ENCODE measurements around the gene EIF6.
A peak's percentile ranks its signal among the peaks of the same experiment; 100 is the strongest.

Gene EIF6
- 10.4 to 12.0 (median 10.9) reads per million in 3 donors for total RNA-seq

GRCh38 chr20:35284267-35284991 is at the start of gene EIF6:
Gene EIF6 (minus strand): TSS chr20:35284772. CDS start chr20:35284487, 285 bp downstream.
- Histone ChIP-seq H3K27ac (ENCODE audit: insufficient read depth, low read length, poor library complexity, severe bottlenecking) (peak within 1 kb of the TSS; percentile 78), H3K4me3 (ENCODE audit: insufficient read depth, low read depth, low read length, poor library complexity, severe bottlenecking) (peak within 1 kb of the TSS; percentile 90), H3K4me1 (ENCODE audit: control insufficient read depth, insufficient read depth, low read length, poor library complexity, severe bottlenecking) (peaks cover 7% of the 10 kb centered on the region), H3K9me3 (ENCODE audit: control insufficient read depth, low read length) (no peaks in the 10 kb centered on the region), H3K36me3 (ENCODE audit: control insufficient read depth, insufficient read depth, low read length) (peaks cover 11% of the 10 kb centered on the region), H3K27me3 (replicated peaks; ENCODE audit: control insufficient read depth, insufficient read depth, low read length, poor library complexity, severe bottlenecking) (no peaks in the 10 kb centered on the region)
- peak; percentile 38 to 52 (median 41) for DNase-seq

- no peak overlapping the region for H3K27ac ChIP-seq (ENCODE audit: insufficient read depth, low read length, poor library complexity, severe bottlenecking)
- H3K4me1 ChIP-seq (ENCODE audit: control insufficient read depth, insufficient read depth, low read length, poor library complexity, severe bottlenecking) = no peaks in the 10 kb centered on the region
- H3K4me3 ChIP-seq (ENCODE audit: insufficient read depth, low read depth, low read length, poor library complexity, severe bottlenecking) = no peak overlapping the region
- no peaks in the 10 kb centered on the region for H3K9me3 ChIP-seq (ENCODE audit: control insufficient read depth, low read length)
- H3K27me3 ChIP-seq (replicated peaks; ENCODE audit: control insufficient read depth, insufficient read depth, low read length, poor library complexity, severe bottlenecking) = no peaks in the 10 kb centered on the region
- no peaks in the 10 kb centered on the region for H3K36me3 ChIP-seq (ENCODE audit: control insufficient read depth, insufficient read depth, low read length)
- DNase-seq = no peak
Measured at GRCh38 chr20:35333606-35334005, 49.0 kb upstream of the EIF6 start.

- Histone ChIP-seq H3K9me3 (ENCODE audit: control insufficient read depth, low read length) (no peaks in the 10 kb centered on the region), H3K4me1 (ENCODE audit: control insufficient read depth, insufficient read depth, low read length, poor library complexity, severe bottlenecking) (no peaks in the 10 kb centered on the region), H3K36me3 (ENCODE audit: control insufficient read depth, insufficient read depth, low read length) (no peaks in the 10 kb centered on the region), H3K27ac (ENCODE audit: insufficient read depth, low read length, poor library complexity, severe bottlenecking) (no peak overlapping the region), H3K4me3 (ENCODE audit: insufficient read depth, low read depth, low read length, poor library complexity, severe bottlenecking) (no peak overlapping the region), H3K27me3 (replicated peaks; ENCODE audit: control insufficient read depth, insufficient read depth, low read length, poor library complexity, severe bottlenecking) (no peaks in the 10 kb centered on the region)
- no peak for DNase-seq
Measured at GRCh38 chr20:35332540-35333200, 48.1 kb upstream of the EIF6 start.

- H3K4me1 ChIP-seq (ENCODE audit: control insufficient read depth, insufficient read depth, low read length, poor library complexity, severe bottlenecking) = no peaks in the 10 kb centered on the region
- DNase-seq = no peak
Measured at GRCh38 chr20:35329435-35330139, 45.0 kb upstream of the EIF6 start.

GRCh38 chr20:35328689-35329088 is 44.1 kb upstream of the EIF6 start:
- Histone ChIP-seq H3K27me3 (replicated peaks; ENCODE audit: control insufficient read depth, insufficient read depth, low read length, poor library complexity, severe bottlenecking) (no peaks in the 10 kb centered on the region), H3K36me3 (ENCODE audit: control insufficient read depth, insufficient read depth, low read length) (no peaks in the 10 kb centered on the region)

More at GRCh38 chr20:35329435-35330139, 45.0 kb upstream of the EIF6 start:
- Histone ChIP-seq H3K27me3 (replicated peaks; ENCODE audit: control insufficient read depth, insufficient read depth, low read length, poor library complexity, severe bottlenecking) (no peaks in the 10 kb centered on the region), H3K4me3 (ENCODE audit: insufficient read depth, low read depth, low read length, poor library complexity, severe bottlenecking) (no peak overlapping the region), H3K9me3 (ENCODE audit: control insufficient read depth, low read length) (no peaks in the 10 kb centered on the region), H3K36me3 (ENCODE audit: control insufficient read depth, insufficient read depth, low read length) (no peaks in the 10 kb centered on the region), H3K27ac (ENCODE audit: insufficient read depth, low read length, poor library complexity, severe bottlenecking) (no peak overlapping the region)

GRCh38 chr20:35328095-35328685 is 43.6 kb upstream of the EIF6 start:
- no peak overlapping the region for H3K4me3 ChIP-seq (ENCODE audit: insufficient read depth, low read depth, low read length, poor library complexity, severe bottlenecking)
- H3K27me3 ChIP-seq (replicated peaks; ENCODE audit: control insufficient read depth, insufficient read depth, low read length, poor library complexity, severe bottlenecking) = no peaks in the 10 kb centered on the region
- H3K36me3 ChIP-seq (ENCODE audit: control insufficient read depth, insufficient read depth, low read length) = no peaks in the 10 kb centered on the region
- no peak for DNase-seq
- no peaks in the 10 kb centered on the region for H3K4me1 ChIP-seq (ENCODE audit: control insufficient read depth, insufficient read depth, low read length, poor library complexity, severe bottlenecking)
- no peak overlapping the region for H3K27ac ChIP-seq (ENCODE audit: insufficient read depth, low read length, poor library complexity, severe bottlenecking)
- H3K9me3 ChIP-seq (ENCODE audit: control insufficient read depth, low read length) = no peaks in the 10 kb centered on the region

More at GRCh38 chr20:35328689-35329088, 44.1 kb upstream of the EIF6 start:
- no peaks in the 10 kb centered on the region for H3K9me3 ChIP-seq (ENCODE audit: control insufficient read depth, low read length)
- no peaks in the 10 kb centered on the region for H3K4me1 ChIP-seq (ENCODE audit: control insufficient read depth, insufficient read depth, low read length, poor library complexity, severe bottlenecking)
- H3K27ac ChIP-seq (ENCODE audit: insufficient read depth, low read length, poor library complexity, severe bottlenecking) = no peak overlapping the region
- no peak for DNase-seq
- no peak overlapping the region for H3K4me3 ChIP-seq (ENCODE audit: insufficient read depth, low read depth, low read length, poor library complexity, severe bottlenecking)

GRCh38 chr20:35327074-35327976 is 42.8 kb upstream of the EIF6 start:
- DNase-seq = no peak
- H3K36me3 ChIP-seq (ENCODE audit: control insufficient read depth, insufficient read depth, low read length) = no peaks in the 10 kb centered on the region

GRCh38 chr20:35326740-35327073 is 42.1 kb upstream of the EIF6 start:
- no peak for DNase-seq
- no peaks in the 10 kb centered on the region for H3K4me1 ChIP-seq (ENCODE audit: control insufficient read depth, insufficient read depth, low read length, poor library complexity, severe bottlenecking)
- H3K27ac ChIP-seq (ENCODE audit: insufficient read depth, low read length, poor library complexity, severe bottlenecking) = no peak overlapping the region
- H3K9me3 ChIP-seq (ENCODE audit: control insufficient read depth, low read length) = no peaks in the 10 kb centered on the region
- no peaks in the 10 kb centered on the region for H3K27me3 ChIP-seq (replicated peaks; ENCODE audit: control insufficient read depth, insufficient read depth, low read length, poor library complexity, severe bottlenecking)
- H3K36me3 ChIP-seq (ENCODE audit: control insufficient read depth, insufficient read depth, low read length) = no peaks in the 10 kb centered on the region
- H3K4me3 ChIP-seq (ENCODE audit: insufficient read depth, low read depth, low read length, poor library complexity, severe bottlenecking) = no peak overlapping the region

More at GRCh38 chr20:35327074-35327976, 42.8 kb upstream of the EIF6 start:
- H3K4me1 ChIP-seq (ENCODE audit: control insufficient read depth, insufficient read depth, low read length, poor library complexity, severe bottlenecking) = no peaks in the 10 kb centered on the region
- H3K27ac ChIP-seq (ENCODE audit: insufficient read depth, low read length, poor library complexity, severe bottlenecking) = no peak overlapping the region
- H3K4me3 ChIP-seq (ENCODE audit: insufficient read depth, low read depth, low read length, poor library complexity, severe bottlenecking) = no peak overlapping the region
- no peaks in the 10 kb centered on the region for H3K9me3 ChIP-seq (ENCODE audit: control insufficient read depth, low read length)
- H3K27me3 ChIP-seq (replicated peaks; ENCODE audit: control insufficient read depth, insufficient read depth, low read length, poor library complexity, severe bottlenecking) = no peaks in the 10 kb centered on the region

- Histone ChIP-seq H3K27me3 (replicated peaks; ENCODE audit: control insufficient read depth, insufficient read depth, low read length, poor library complexity, severe bottlenecking) (no peaks in the 10 kb centered on the region), H3K4me1 (ENCODE audit: control insufficient read depth, insufficient read depth, low read length, poor library complexity, severe bottlenecking) (no peaks in the 10 kb centered on the region), H3K27ac (ENCODE audit: insufficient read depth, low read length, poor library complexity, severe bottlenecking) (no peak overlapping the region), H3K36me3 (ENCODE audit: control insufficient read depth, insufficient read depth, low read length) (no peaks in the 10 kb centered on the region), H3K9me3 (ENCODE audit: control insufficient read depth, low read length) (no peaks in the 10 kb centered on the region), H3K4me3 (ENCODE audit: insufficient read depth, low read depth, low read length, poor library complexity, severe bottlenecking) (no peak overlapping the region)
- no peak for DNase-seq
Measured at GRCh38 chr20:35326021-35326739, 41.6 kb upstream of the EIF6 start.
